ENCODE measurements around the gene XYLT1. TPM values are rescaled to one million over a fixed set of nuclear protein-coding genes. Genes with fewer than 3 reads are reported as not detected.
A peak's percentile ranks its signal among the peaks of the same experiment; 100 is the strongest.

Gene XYLT1
- total and polyA plus RNA-seq, 2 of the 8 experiments (the other 6 are each of a cell fraction or from before 2014, with no cell fraction given), result 6.6 to 25.4 TPM

- no peak for TF ChIP-seq ASH2L (IDR thresholded peaks at IDR 0.05; ENCODE audit: low read length)
- TF ChIP-seq RAD21 (IDR thresholded peaks at IDR 0.05 in 1 of 2, conservative IDR thresholded peaks at IDR 0.05 in 1 of 2; ENCODE audit: low read depth in 2 of 2, low read length in 2 of 2), result 0 out of 4 replicates have a peak, but pooled peaks of 1 of the 2 experiments have one; percentile 18
- TF ChIP-seq SAP30 (IDR thresholded peaks at IDR 0.05; ENCODE audit: insufficient read depth, insufficient replicate concordance, low read length), result no peak
- peak; percentile 52; the same call in 1 of the 2 replicates for TF ChIP-seq JUND (IDR thresholded peaks at IDR 0.05; ENCODE audit: low read length)
- TF ChIP-seq ATF2 (IDR thresholded peaks at IDR 0.05; ENCODE audit: low read length), result no peak
- TF ChIP-seq CTBP2 (IDR thresholded peaks at IDR 0.05; ENCODE audit: borderline replicate concordance, insufficient read depth, insufficient read length, low read length), result no peak
- no peak for TF ChIP-seq POU5F1 (IDR thresholded peaks at IDR 0.05; ENCODE audit: low read depth, low read length)
- TF ChIP-seq, protein P1, sequence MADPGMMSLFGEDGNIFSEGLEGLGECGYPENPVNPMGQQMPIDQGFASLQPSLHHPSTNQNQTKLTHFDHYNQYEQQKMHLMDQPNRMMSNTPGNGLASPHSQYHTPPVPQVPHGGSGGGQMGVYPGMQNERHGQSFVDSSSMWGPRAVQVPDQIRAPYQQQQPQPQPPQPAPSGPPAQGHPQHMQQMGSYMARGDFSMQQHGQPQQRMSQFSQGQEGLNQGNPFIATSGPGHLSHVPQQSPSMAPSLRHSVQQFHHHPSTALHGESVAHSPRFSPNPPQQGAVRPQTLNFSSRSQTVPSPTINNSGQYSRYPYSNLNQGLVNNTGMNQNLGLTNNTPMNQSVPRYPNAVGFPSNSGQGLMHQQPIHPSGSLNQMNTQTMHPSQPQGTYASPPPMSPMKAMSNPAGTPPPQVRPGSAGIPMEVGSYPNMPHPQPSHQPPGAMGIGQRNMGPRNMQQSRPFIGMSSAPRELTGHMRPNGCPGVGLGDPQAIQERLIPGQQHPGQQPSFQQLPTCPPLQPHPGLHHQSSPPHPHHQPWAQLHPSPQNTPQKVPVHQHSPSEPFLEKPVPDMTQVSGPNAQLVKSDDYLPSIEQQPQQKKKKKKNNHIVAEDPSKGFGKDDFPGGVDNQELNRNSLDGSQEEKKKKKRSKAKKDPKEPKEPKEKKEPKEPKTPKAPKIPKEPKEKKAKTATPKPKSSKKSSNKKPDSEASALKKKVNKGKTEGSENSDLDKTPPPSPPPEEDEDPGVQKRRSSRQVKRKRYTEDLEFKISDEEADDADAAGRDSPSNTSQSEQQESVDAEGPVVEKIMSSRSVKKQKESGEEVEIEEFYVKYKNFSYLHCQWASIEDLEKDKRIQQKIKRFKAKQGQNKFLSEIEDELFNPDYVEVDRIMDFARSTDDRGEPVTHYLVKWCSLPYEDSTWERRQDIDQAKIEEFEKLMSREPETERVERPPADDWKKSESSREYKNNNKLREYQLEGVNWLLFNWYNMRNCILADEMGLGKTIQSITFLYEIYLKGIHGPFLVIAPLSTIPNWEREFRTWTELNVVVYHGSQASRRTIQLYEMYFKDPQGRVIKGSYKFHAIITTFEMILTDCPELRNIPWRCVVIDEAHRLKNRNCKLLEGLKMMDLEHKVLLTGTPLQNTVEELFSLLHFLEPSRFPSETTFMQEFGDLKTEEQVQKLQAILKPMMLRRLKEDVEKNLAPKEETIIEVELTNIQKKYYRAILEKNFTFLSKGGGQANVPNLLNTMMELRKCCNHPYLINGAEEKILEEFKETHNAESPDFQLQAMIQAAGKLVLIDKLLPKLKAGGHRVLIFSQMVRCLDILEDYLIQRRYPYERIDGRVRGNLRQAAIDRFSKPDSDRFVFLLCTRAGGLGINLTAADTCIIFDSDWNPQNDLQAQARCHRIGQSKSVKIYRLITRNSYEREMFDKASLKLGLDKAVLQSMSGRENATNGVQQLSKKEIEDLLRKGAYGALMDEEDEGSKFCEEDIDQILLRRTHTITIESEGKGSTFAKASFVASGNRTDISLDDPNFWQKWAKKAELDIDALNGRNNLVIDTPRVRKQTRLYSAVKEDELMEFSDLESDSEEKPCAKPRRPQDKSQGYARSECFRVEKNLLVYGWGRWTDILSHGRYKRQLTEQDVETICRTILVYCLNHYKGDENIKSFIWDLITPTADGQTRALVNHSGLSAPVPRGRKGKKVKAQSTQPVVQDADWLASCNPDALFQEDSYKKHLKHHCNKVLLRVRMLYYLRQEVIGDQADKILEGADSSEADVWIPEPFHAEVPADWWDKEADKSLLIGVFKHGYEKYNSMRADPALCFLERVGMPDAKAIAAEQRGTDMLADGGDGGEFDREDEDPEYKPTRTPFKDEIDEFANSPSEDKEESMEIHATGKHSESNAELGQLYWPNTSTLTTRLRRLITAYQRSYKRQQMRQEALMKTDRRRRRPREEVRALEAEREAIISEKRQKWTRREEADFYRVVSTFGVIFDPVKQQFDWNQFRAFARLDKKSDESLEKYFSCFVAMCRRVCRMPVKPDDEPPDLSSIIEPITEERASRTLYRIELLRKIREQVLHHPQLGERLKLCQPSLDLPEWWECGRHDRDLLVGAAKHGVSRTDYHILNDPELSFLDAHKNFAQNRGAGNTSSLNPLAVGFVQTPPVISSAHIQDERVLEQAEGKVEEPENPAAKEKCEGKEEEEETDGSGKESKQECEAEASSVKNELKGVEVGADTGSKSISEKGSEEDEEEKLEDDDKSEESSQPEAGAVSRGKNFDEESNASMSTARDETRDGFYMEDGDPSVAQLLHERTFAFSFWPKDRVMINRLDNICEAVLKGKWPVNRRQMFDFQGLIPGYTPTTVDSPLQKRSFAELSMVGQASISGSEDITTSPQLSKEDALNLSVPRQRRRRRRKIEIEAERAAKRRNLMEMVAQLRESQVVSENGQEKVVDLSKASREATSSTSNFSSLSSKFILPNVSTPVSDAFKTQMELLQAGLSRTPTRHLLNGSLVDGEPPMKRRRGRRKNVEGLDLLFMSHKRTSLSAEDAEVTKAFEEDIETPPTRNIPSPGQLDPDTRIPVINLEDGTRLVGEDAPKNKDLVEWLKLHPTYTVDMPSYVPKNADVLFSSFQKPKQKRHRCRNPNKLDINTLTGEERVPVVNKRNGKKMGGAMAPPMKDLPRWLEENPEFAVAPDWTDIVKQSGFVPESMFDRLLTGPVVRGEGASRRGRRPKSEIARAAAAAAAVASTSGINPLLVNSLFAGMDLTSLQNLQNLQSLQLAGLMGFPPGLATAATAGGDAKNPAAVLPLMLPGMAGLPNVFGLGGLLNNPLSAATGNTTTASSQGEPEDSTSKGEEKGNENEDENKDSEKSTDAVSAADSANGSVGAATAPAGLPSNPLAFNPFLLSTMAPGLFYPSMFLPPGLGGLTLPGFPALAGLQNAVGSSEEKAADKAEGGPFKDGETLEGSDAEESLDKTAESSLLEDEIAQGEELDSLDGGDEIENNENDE (IDR thresholded peaks at IDR 0.05; ENCODE audit: insufficient replicate concordance, low read length), result no peak
- TF ChIP-seq SP1 (IDR thresholded peaks at IDR 0.05; ENCODE audit: low read depth, low read length), result no peak
Observed at GRCh38 chr16:17227278-17227677, 243.5 kb downstream of the XYLT1 start (continued).

Measured in H1 (cell line).